D721Med (cell line): Measurements from ENCODE around the gene DIP2C.
"Not testable (repeated sequence)": the region's sequence is repeated elsewhere in the genome, so short reads cannot be mapped to it uniquely, and the experiment has no call there.

Experiments used
- DNase-seq: peaks from one replicate; pipeline ENCODE4 v3.0.0; 2011; ENCODE audit warnings: low spot score; ENCODE audit not compliant: insufficient read length
- FAIRE-seq: peaks from 2 replicates; lab custom pipeline; 2011; peaks lifted over from hg19 to GRCh38; lab: Jason Lieb, UNC
- CTCF ChIP-seq: IDR thresholded peaks from 2 replicates; pipeline ENCODE4 v1.5.1; 2012; ENCODE audit warnings: mild to moderate bottlenecking, control low read depth; ENCODE audit not compliant: insufficient read depth; ENCODE audit errors: missing control alignments

The DIP2C gene

GRCh38 chr10:716821-717220 is 27.4 kb upstream of the DIP2C start:
- DNase-seq (no peak), FAIRE-seq (no peak)
- TF ChIP-seq CTCF: no peak

- FAIRE-seq (no peak), DNase-seq (no peak)
- no peak for TF ChIP-seq CTCF
Observed at GRCh38 chr10:714214-714613, 24.7 kb upstream of the DIP2C start.

GRCh38 chr10:712575-712974 is 23.1 kb upstream of the DIP2C start:
- no peak for TF ChIP-seq CTCF
- FAIRE-seq: no peak
- DNase-seq: no peak

GRCh38 chr10:712089-712488 is 22.6 kb upstream of the DIP2C start:
- FAIRE-seq: no peak
- TF ChIP-seq CTCF: no peak
- no peak for DNase-seq

- no peak for FAIRE-seq
- no peak for TF ChIP-seq CTCF
- no peak for DNase-seq
Observed at GRCh38 chr10:707861-708260, 18.4 kb upstream of the DIP2C start.

GRCh38 chr10:707456-707855 is 18.0 kb upstream of the DIP2C start:
- TF ChIP-seq CTCF: no peak
- no peak for DNase-seq
- FAIRE-seq: no peak

GRCh38 chr10:703118-703517 is 13.7 kb upstream of the DIP2C start:
- no peak for TF ChIP-seq CTCF
- DNase-seq: no peak
- no peak for FAIRE-seq

GRCh38 chr10:700183-700582 is 10.7 kb upstream of the DIP2C start:
- not testable (repeated sequence) for FAIRE-seq, DNase-seq
